IMR-90 (cell line): Measurements from ENCODE around the gene RAB3A.

Experiments
- MXI1 ChIP-seq: IDR thresholded peaks from 2 replicates; pipeline ENCODE4 v1.6.1; 2012; ENCODE audit warnings: low read depth, mild to moderate bottlenecking, low read length, moderate library complexity, borderline replicate concordance
- POLR2A ChIP-seq: IDR thresholded peaks from 2 replicates; pipeline ENCODE4 v1.6.1; 2012; ENCODE audit warnings: mild to moderate bottlenecking, low read depth, low read length
- RAD21 ChIP-seq: IDR thresholded peaks from 2 replicates; pipeline ENCODE4 v1.6.1; 2012; ENCODE audit warnings: low read length, improper control_type of control experiment
- RFX5 ChIP-seq: IDR thresholded peaks from 2 replicates; pipeline ENCODE4 v1.8.0; 2012; ENCODE audit warnings: low read depth, mild to moderate bottlenecking, low read length, moderate library complexity
- SMC3 ChIP-seq: fragments of 150-350 bp; IDR thresholded peaks from 2 replicates; pipeline ENCODE4 v1.6.1; 2016; ENCODE audit warnings: low read depth, mild to moderate bottlenecking, antibody characterized with exemption, low read length, moderate library complexity
- USF2 ChIP-seq: fragments of 150-350 bp; IDR thresholded peaks from 2 replicates; pipeline ENCODE4 v1.6.1; 2017; ENCODE audit warnings: mild to moderate bottlenecking, antibody characterized with exemption, low read length, low read depth
- TF ChIP-seq, protein P1 (sequence below): conservative IDR thresholded peaks from 2 replicates; pipeline ENCODE4 v1.5.1; 2012; ENCODE audit warnings: mild to moderate bottlenecking, low read depth, low read length, improper control_type of control experiment

GRCh38 chr19:18192673-18193387, 11.0 kb downstream of the RAB3A start, which contains the start of gene MPV17L2:
- TF ChIP-seq, protein P1, sequence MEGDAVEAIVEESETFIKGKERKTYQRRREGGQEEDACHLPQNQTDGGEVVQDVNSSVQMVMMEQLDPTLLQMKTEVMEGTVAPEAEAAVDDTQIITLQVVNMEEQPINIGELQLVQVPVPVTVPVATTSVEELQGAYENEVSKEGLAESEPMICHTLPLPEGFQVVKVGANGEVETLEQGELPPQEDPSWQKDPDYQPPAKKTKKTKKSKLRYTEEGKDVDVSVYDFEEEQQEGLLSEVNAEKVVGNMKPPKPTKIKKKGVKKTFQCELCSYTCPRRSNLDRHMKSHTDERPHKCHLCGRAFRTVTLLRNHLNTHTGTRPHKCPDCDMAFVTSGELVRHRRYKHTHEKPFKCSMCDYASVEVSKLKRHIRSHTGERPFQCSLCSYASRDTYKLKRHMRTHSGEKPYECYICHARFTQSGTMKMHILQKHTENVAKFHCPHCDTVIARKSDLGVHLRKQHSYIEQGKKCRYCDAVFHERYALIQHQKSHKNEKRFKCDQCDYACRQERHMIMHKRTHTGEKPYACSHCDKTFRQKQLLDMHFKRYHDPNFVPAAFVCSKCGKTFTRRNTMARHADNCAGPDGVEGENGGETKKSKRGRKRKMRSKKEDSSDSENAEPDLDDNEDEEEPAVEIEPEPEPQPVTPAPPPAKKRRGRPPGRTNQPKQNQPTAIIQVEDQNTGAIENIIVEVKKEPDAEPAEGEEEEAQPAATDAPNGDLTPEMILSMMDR = no peak
- peak; percentile 80 for TF ChIP-seq POLR2A
- TF ChIP-seq MXI1 = peak; percentile 81; the same call in 1 of the 2 replicates
- no peak for TF ChIP-seq SMC3
- TF ChIP-seq RAD21 = no peak
- peak; percentile 54 for TF ChIP-seq USF2
- TF ChIP-seq RFX5 = peak; percentile 78
